MCF 10A (cell line): ENCODE results near the gene ATMIN. TPM values are rescaled to one million over a fixed set of nuclear protein-coding genes. Genes with fewer than 3 reads are reported as not detected.

Experiments used
- BruUV-seq: library from RNA; stranded (reverse); fragments of 400-500 nt; replicated peaks from 2 replicates; lab custom pipeline; 2021; lab: Mats Ljungman, UMichigan
- CTCF ChIA-PET: fragments of 300-600 bp; sonication (Branson Sonifier 250); formaldehyde crosslinking; extraction: SDS; loops from one replicate; lab custom pipeline; 2021; ENCODE audit warnings: antibody characterized with exemption, inconsistent platforms; lab: Yijun Ruan, JAX
- POLR2A ChIA-PET: fragments of 300-600, 350-650 bp; sonication (Branson Sonifier 250); formaldehyde crosslinking; extraction: SDS; loops from one replicate; lab custom pipeline; 2020; ENCODE audit warnings: antibody characterized with exemption, inconsistent platforms; lab: Yijun Ruan, JAX
- DNase-seq: peaks from one replicate; pipeline ENCODE4 v3.0.0-alpha.2; 2018; ENCODE audit not compliant: unreplicated experiment
- H3K27ac Mint-ChIP-seq: one replicate; pipeline ENCODE4 v1.8.0; 2022; ENCODE audit warnings: mild to moderate bottlenecking, low read depth, mixed read lengths; ENCODE audit not compliant: unreplicated experiment
- H3K27me3 Mint-ChIP-seq: one replicate; pipeline ENCODE4 v1.8.0; 2022; ENCODE audit warnings: mixed read lengths; ENCODE audit not compliant: insufficient read depth, unreplicated experiment
- H3K36me3 Mint-ChIP-seq: one replicate; pipeline ENCODE4 v1.8.0; 2022; ENCODE audit warnings: mild to moderate bottlenecking, moderate library complexity, mixed read lengths; ENCODE audit not compliant: insufficient read depth, unreplicated experiment
- H3K4me1 Mint-ChIP-seq: one replicate; pipeline ENCODE4 v1.8.0; 2022; ENCODE audit warnings: mixed read lengths; ENCODE audit not compliant: insufficient read depth, unreplicated experiment
- H3K4me3 Mint-ChIP-seq: one replicate; pipeline ENCODE4 v1.8.0; 2022; ENCODE audit warnings: mild to moderate bottlenecking, moderate library complexity, mixed read lengths; ENCODE audit not compliant: unreplicated experiment
- H3K9me3 Mint-ChIP-seq: one replicate; pipeline ENCODE4 v1.8.0; 2022; ENCODE audit warnings: mixed read lengths; ENCODE audit not compliant: unreplicated experiment
- intact Hi-C: fragments of 100-400 bp; cut with micrococcal nuclease; formaldehyde crosslinking; loops from 2 replicates; pipeline ENCODE4 v1.14.1; 2022
- total RNA-seq: library from RNA; stranded (reverse); gene quantifications from 2 replicates; pipeline ENCODE4 v1.2.3, GENCODE V29; 2022
- TF ChIP-seq, protein P1 (sequence below): fragments of 200-600 bp; IDR thresholded peaks from one replicate; pipeline ENCODE4 v1.8.0; 2022; ENCODE audit warnings: antibody characterized with exemption, mild to moderate bottlenecking; ENCODE audit not compliant: unreplicated experiment

ATMIN gene
- total RNA-seq, 1 experiment from 2014 or later, result 33.8 TPM

DNA sequence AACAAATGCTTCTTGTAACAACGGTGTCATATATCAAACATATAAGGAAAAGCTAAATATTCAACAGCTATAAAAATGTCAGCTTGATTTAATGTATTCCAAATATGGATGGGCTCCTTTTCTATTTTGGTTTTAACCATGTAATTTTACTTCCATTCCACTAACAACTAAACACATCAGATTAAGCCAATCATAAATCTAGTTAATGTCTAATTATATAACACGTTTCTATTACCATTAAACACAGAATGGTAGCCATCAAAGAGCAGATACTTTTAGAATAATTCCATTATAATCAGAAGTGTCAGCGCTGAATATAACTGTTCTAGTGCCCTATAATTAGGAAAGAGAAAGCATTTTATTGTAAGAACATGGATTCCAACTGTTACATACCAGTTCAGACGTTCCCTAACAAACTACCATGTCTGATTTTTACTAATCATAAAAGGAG, 38.9 kb upstream of the ATMIN start:
- TF ChIP-seq, protein P1, sequence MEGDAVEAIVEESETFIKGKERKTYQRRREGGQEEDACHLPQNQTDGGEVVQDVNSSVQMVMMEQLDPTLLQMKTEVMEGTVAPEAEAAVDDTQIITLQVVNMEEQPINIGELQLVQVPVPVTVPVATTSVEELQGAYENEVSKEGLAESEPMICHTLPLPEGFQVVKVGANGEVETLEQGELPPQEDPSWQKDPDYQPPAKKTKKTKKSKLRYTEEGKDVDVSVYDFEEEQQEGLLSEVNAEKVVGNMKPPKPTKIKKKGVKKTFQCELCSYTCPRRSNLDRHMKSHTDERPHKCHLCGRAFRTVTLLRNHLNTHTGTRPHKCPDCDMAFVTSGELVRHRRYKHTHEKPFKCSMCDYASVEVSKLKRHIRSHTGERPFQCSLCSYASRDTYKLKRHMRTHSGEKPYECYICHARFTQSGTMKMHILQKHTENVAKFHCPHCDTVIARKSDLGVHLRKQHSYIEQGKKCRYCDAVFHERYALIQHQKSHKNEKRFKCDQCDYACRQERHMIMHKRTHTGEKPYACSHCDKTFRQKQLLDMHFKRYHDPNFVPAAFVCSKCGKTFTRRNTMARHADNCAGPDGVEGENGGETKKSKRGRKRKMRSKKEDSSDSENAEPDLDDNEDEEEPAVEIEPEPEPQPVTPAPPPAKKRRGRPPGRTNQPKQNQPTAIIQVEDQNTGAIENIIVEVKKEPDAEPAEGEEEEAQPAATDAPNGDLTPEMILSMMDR, result no peak
- intact Hi-C loops, result no loop called here
- H3K4me1 Mint-ChIP-seq, result peaks cover 23% of the 10 kb centered on the region
- BruUV-seq, result no TSS peak
- no peaks in the 10 kb centered on the region for H3K27me3 Mint-ChIP-seq
- H3K4me3 Mint-ChIP-seq, result no peak overlapping the region
- CTCF ChIA-PET, result no interaction called here
- no peaks in the 10 kb centered on the region for H3K36me3 Mint-ChIP-seq
- POLR2A ChIA-PET, result interaction anchor here (0.8 kb wide), 1 partner anchor 9 kb away, joined by 5 read pairs; no protein-coding TSS in a partner anchor
- H3K27ac Mint-ChIP-seq, result no peak overlapping the region
- no peaks in the 10 kb centered on the region for H3K9me3 Mint-ChIP-seq
- DNase-seq, result no peak

DNA sequence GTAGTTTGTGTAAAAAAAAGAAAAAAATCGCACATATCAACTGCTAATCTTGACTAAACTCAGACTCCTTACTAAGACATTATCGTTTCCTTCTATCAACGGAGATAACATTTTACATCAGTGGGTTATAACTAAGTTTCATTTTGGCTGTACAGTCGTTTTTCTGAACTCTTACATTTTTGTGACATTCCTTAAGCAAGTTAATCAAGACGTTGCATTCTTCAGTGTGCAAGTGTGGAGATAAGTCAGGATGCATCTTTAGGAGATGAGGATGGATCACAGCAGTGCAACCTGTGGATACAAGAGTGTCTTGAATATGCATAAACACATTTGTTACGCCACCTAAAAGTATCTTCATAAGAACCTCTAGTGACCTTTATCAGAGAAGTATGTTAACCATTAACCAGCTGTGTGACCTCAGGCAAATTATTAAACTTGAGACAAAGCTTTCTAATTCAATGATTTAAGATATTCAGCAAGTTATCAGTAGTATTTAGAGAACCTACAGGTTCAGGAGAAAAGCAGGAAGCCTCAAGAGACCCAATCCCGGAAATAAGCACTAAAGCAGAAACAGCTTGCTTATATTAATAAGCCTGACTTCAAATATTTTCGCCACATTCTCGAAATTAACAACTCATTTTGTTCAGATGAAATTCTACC, 38.4 kb upstream of the ATMIN start:
- no peak overlapping the region for H3K4me3 Mint-ChIP-seq
- TF ChIP-seq, protein P1, result no peak
- ChIA-PET POLR2A (interaction anchor here (0.9 kb wide), 1 partner anchor 9 kb away, joined by 3 read pairs; no protein-coding TSS in a partner anchor), CTCF (interaction anchor here (0.6 to 0.8 kb wide), 2 partner anchors 40 to 295 kb away, joined by 3 to 4 read pairs; no protein-coding TSS in a partner anchor)
- no peaks in the 10 kb centered on the region for H3K36me3 Mint-ChIP-seq
- intact Hi-C loops, result no loop called here
- no peaks in the 10 kb centered on the region for H3K9me3 Mint-ChIP-seq
- H3K27me3 Mint-ChIP-seq, result no peaks in the 10 kb centered on the region
- H3K4me1 Mint-ChIP-seq, result peaks cover 23% of the 10 kb centered on the region
- no peak overlapping the region for H3K27ac Mint-ChIP-seq
- no peak for DNase-seq
- BruUV-seq, result no TSS peak

DNA sequence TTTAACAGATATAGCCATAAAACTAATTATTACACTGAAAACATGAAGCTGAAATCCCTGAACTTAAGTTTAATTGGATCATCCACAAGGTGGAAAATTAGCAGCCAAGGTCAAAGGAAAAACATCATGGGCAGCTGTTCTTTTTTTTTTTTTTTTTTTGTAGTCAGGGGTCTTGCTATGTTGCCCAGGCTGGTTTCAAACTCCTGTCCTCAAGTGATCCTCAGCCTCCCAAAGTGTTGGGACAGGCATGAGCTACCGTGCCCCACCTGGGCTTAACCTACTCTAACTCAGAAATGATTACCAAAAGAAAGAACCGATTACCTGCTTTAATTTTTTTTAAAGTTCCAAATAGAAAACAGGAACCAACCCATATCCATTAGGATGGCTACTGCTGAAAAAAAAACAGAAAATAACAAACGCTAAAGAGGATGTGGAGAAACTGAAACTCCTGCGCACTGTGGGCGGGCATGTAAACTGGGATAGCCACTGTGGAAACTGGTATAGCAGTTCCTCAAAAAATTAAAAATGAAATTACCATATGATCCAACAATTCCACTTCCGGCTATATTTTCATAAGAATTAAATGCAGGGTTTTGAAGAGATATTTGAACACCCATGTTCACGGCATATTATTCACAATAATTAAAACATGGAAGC, 37.5 kb upstream of the ATMIN start:
- TF ChIP-seq, protein P1, result no peak
- CTCF ChIA-PET, result interaction anchor here (0.6 to 0.8 kb wide), 2 partner anchors 39 to 294 kb away, joined by 3 to 4 read pairs; no protein-coding TSS in a partner anchor
- Mint-ChIP-seq H3K36me3 (no peaks in the 10 kb centered on the region), H3K4me1 (peaks cover 20% of the 10 kb centered on the region), H3K27me3 (no peaks in the 10 kb centered on the region), H3K27ac (no peak overlapping the region), H3K4me3 (no peak overlapping the region), H3K9me3 (no peaks in the 10 kb centered on the region)
- no peak for DNase-seq
- intact Hi-C loops, result no loop called here
- no TSS peak for BruUV-seq
- POLR2A ChIA-PET, result interaction anchor here (0.9 kb wide), 1 partner anchor 10 kb away, joined by 3 read pairs; no protein-coding TSS in a partner anchor

DNA sequence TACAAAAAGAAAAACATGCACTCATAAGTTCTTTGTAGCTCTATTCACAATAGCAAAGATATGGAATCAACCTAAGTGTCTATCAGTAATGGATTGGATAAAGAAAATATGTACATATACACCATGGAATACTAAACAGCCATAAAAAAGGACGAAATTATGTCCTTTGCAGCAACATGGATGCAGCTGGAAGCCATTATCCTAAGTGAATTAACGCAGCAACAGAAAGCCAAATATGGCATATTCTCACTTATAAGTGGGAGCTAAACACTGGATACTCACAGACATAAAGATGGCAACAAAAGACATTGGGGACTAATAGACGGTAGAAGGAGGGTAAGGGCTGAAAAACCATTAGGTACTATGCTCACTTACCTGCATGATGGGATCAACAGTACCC, 34.8 kb upstream of the ATMIN start:
- Mint-ChIP-seq H3K36me3 (no peaks in the 10 kb centered on the region), H3K4me1 (peaks cover 26% of the 10 kb centered on the region), H3K27me3 (no peaks in the 10 kb centered on the region), H3K4me3 (no peak overlapping the region), H3K27ac (no peak overlapping the region), H3K9me3 (no peaks in the 10 kb centered on the region)
- ChIA-PET CTCF (interaction anchor here (0.7 kb wide), 2 partner anchors 8 to 35 kb away, joined by 3 read pairs; partner anchors contain the start of gene ATMIN), POLR2A (no interaction called here)
- intact Hi-C loops, result loop anchor here (10.0 kb wide), 1 partner anchor 734 kb away; no protein-coding TSS in a partner anchor
- no peak for DNase-seq
- BruUV-seq, result no TSS peak
- TF ChIP-seq, protein P1, result no peak
